Osteoblast (primary cell): ENCODE data around the gene IFI30. TPM values are rescaled to one million over a fixed set of nuclear protein-coding genes. Genes with fewer than 3 reads are reported as not detected.

Source experiments
- DNase-seq: peaks from one replicate; pipeline ENCODE4 v3.0.0; 2011; ENCODE audit warnings: low spot score, mixed read lengths; ENCODE audit not compliant: insufficient read length; ENCODE audit errors: missing footprints
- H2AFZ ChIP-seq: 2 replicates; pipeline ENCODE4 v1.6.0; 2011; ENCODE audit warnings: mild to moderate bottlenecking, low read length
- H3K27ac ChIP-seq: 2 replicates; pipeline ENCODE4 v1.5.1; 2011; ENCODE audit warnings: mild to moderate bottlenecking, low read depth, low read length, moderate library complexity
- H3K27me3 ChIP-seq: 2 replicates; pipeline ENCODE4 v1.6.0; 2012; ENCODE audit warnings: mild to moderate bottlenecking, control low read depth, inconsistent platforms, low read length, moderate library complexity; ENCODE audit not compliant: insufficient read depth
- H3K36me3 ChIP-seq: 2 replicates; pipeline ENCODE4 v1.5.1; 2011; ENCODE audit warnings: mild to moderate bottlenecking, low read length, control low read depth, moderate library complexity; ENCODE audit not compliant: insufficient read depth
- H3K4me1 ChIP-seq: 2 replicates; pipeline ENCODE4 v1.5.1; 2011; ENCODE audit warnings: mild to moderate bottlenecking, low read length, control low read depth, moderate library complexity; ENCODE audit not compliant: insufficient read depth
- H3K4me2 ChIP-seq: 2 replicates; pipeline ENCODE4 v1.6.0; 2011; ENCODE audit warnings: mild to moderate bottlenecking, low read length; ENCODE audit not compliant: insufficient read depth
- H3K4me3 ChIP-seq: fragments of 200-600 bp; sonication (generic); 3 replicates; pipeline ENCODE4 v1.5.1; 2012; ENCODE audit warnings: mild to moderate bottlenecking, low read length, inconsistent platforms; ENCODE audit not compliant: insufficient read depth
- H3K79me2 ChIP-seq: 2 replicates; pipeline ENCODE4 v1.6.0; 2012; ENCODE audit warnings: mild to moderate bottlenecking, low read length, control low read depth, inconsistent platforms; ENCODE audit not compliant: insufficient read depth
- H3K9me3 ChIP-seq: 2 replicates; pipeline ENCODE4 v1.5.1; 2011; ENCODE audit warnings: low read depth, low read length, control low read depth
- H4K20me1 ChIP-seq: 2 replicates; pipeline ENCODE4 v1.6.0; 2012; ENCODE audit warnings: mild to moderate bottlenecking, low read length, control low read depth; ENCODE audit not compliant: insufficient read depth
- CTCF ChIP-seq: IDR thresholded peaks from 2 replicates; pipeline ENCODE4 v1.5.1; 2011; ENCODE audit warnings: mild to moderate bottlenecking, low read depth, low read length, moderate library complexity; ENCODE audit errors: extremely low read depth
- total RNA-seq: library from RNA; depleted of rRNA; stranded (reverse); fragments of >200 nt; gene quantifications from 2 replicates; pipeline ENCODE4 v1.2.3, GENCODE V29; 2012

The IFI30 gene
- total RNA-seq, 1 donor: 110 TPM

DNA sequence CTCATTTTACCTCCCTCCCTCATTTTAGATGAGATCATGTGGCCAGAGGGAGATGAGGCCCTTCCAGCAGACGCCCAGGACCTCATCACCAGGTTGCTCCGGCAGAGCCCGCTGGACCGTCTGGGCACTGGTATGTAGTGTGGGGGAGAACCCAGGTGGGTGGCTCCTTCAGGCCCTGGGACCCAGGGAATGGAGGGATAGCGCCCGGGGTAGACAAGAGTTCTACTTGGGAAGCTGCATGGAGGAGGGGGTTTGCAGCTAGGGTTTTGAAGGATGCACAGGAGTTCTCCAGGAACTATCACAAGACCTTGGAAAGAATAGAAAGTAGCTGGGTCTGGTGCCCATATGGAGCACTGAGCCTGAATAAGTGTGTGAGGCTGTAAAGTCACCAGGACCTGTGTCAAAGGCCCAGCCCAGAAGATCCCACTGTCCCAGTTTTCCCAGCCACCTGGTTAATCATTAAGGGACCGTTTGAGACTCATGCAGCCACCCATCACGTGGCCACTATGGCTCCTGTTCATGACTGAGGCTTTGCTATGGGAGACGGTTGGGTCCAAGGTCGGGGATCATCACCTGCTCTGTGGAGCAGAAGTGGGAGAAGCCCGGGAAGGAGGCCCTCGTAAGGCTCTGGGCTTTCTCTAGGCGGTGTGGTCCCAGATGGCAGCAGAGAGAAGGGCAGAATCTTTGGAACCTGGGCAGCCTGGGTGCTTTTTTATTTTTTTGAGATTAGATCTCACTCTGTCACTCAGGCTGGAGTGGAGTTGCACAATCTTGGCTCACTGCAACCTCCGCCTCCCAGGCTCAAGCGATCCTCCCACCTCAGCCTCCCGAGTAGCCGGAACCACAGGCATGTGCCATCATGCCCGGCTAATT, 37.7 kb upstream of the IFI30 start:
- no peak overlapping the region for H3K4me2 ChIP-seq
- no peak overlapping the region for H2AFZ ChIP-seq
- no peaks in the 10 kb centered on the region for H3K27me3 ChIP-seq
- no peak for DNase-seq
- no peak overlapping the region for H3K4me3 ChIP-seq
- no peaks in the 10 kb centered on the region for H3K9me3 ChIP-seq
- H4K20me1 ChIP-seq: no peaks in the 10 kb centered on the region
- no peak for TF ChIP-seq CTCF
- no peak overlapping the region for H3K27ac ChIP-seq
- no peaks in the 10 kb centered on the region for H3K4me1 ChIP-seq
- peaks cover 37% of the 10 kb centered on the region for H3K36me3 ChIP-seq
- no peaks in the 10 kb centered on the region for H3K79me2 ChIP-seq

DNA sequence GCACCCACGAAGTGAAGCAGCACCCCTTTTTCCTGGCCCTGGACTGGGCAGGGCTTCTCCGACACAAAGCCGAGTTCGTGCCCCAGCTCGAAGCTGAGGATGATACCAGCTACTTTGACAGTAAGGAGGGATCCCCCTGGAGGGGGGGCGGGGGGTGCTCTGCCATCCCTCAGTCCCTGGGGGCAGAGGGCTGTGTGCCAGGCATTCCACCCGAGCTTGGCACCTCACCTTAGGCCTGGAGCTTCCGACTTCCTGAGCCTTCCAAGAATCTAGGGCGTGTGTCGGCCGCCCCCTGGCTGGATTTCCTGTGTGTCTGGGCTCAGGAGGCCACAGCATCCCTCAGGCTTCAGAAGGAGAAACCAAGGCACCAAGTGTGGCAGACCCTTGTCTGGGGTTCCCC, 36.4 kb upstream of the IFI30 start:
- H2AFZ ChIP-seq: no peak overlapping the region
- H3K4me2 ChIP-seq: no peak overlapping the region
- no peak for DNase-seq
- no peaks in the 10 kb centered on the region for H3K27me3 ChIP-seq
- H3K9me3 ChIP-seq: no peaks in the 10 kb centered on the region
- H3K79me2 ChIP-seq: no peaks in the 10 kb centered on the region
- no peaks in the 10 kb centered on the region for H3K4me1 ChIP-seq
- no peak overlapping the region for H3K4me3 ChIP-seq
- H3K36me3 ChIP-seq: peaks cover 37% of the 10 kb centered on the region
- TF ChIP-seq CTCF: no peak
- no peaks in the 10 kb centered on the region for H4K20me1 ChIP-seq
- H3K27ac ChIP-seq: no peak overlapping the region

DNA sequence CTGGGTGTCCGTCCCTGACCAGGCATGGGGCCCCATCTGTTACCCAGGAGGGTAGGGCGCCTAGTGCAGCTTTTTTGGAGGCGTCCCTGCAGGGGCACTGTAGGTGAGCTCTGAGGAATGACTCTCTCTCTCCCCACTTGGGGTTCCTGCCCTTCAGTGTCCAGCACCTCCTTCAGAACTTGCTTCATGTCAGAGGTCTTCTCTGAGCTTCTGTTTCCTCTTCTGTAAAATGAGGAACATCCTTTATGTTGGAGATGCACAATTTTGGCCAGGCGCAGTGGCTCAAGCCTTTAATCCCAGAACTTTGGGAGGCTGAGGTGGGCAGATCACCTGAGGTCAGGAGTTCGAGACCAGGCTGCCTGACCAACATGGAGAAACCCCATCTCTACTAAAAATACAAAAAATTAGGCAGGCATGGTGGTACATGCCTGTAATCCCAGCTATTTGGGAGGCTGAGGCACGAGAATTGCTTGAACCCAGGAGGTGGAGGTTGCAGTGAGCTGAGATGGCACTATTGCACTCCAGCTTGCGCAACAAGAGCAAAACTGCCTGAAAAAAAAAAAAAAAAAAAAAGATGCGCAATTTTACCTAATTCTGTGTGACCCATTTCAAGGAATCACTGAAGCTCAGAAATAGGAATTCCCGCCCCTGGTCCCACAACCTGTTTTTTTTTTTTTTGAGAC, 35.8 kb upstream of the IFI30 start:
- no peak overlapping the region for H3K4me2 ChIP-seq
- no peaks in the 10 kb centered on the region for H3K4me1 ChIP-seq
- TF ChIP-seq CTCF: no peak
- no peak overlapping the region for H3K4me3 ChIP-seq
- DNase-seq: no peak
- no peaks in the 10 kb centered on the region for H3K79me2 ChIP-seq
- H3K27ac ChIP-seq: no peak overlapping the region
- no peaks in the 10 kb centered on the region for H4K20me1 ChIP-seq
- H3K36me3 ChIP-seq: peaks cover 33% of the 10 kb centered on the region
- H2AFZ ChIP-seq: no peak overlapping the region
- no peaks in the 10 kb centered on the region for H3K9me3 ChIP-seq
- no peaks in the 10 kb centered on the region for H3K27me3 ChIP-seq

DNA sequence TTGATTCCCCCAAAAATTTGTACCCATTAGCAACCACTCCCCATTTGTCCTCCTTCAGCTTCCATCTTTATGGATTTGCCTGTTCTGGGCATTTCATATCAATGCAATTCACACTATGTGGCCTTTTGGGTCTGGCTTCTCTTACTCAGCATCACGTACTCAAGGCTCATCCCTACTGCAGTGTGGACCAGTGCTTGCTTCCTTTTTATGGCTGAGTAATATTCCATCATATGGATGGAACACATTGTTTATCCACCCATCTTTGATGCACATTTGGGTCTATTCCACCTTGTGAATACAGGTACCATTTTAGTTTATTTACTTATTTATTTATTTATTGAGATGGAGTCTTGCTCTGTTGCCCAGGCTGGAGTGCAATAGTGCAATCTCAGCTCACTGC, 33.1 kb upstream of the IFI30 start:
- no peaks in the 10 kb centered on the region for H3K27me3 ChIP-seq
- peaks cover 45% of the 10 kb centered on the region for H3K36me3 ChIP-seq
- H3K4me2 ChIP-seq: no peak overlapping the region
- H3K9me3 ChIP-seq: no peaks in the 10 kb centered on the region
- H2AFZ ChIP-seq: no peak overlapping the region
- DNase-seq: no peak
- H4K20me1 ChIP-seq: no peaks in the 10 kb centered on the region
- no peaks in the 10 kb centered on the region for H3K79me2 ChIP-seq
- H3K4me3 ChIP-seq: no peak overlapping the region
- no peaks in the 10 kb centered on the region for H3K4me1 ChIP-seq
- H3K27ac ChIP-seq: no peak overlapping the region
- TF ChIP-seq CTCF: no peak
